ENCODE measurements around the gene NLRC5. TPM values are rescaled to one million over a fixed set of nuclear protein-coding genes. Genes with fewer than 3 reads are reported as not detected.

Gene NLRC5
- total RNA-seq, 1 experiment from 2014 or later, result 2.4 TPM

- H3K56ac ChIP-seq (ENCODE audit: insufficient read length, low read depth, low read length), result no peak overlapping the region
- no peak overlapping the region for H4K91ac ChIP-seq (ENCODE audit: insufficient read length, low read depth, low read length)
- no peak for DNase-seq
- Mint-ChIP-seq H3K4me1 (peaks cover 8 to 15% of the 10 kb centered on the region in 2 experiments), H3K27ac (no peak overlapping the region; a peak in 1 of 7 replicates), H3K36me3 (ENCODE audit: insufficient read depth in 1 of 3, low read depth in 3 of 3) (no peaks in the 10 kb centered on the region), H3K4me3 (no peak overlapping the region), H3K9me3 (no peaks in the 10 kb centered on the region; a peak in 1 of 5 replicates), H3K27me3 (ENCODE audit: low read depth) (peaks cover 3% of the 10 kb centered on the region)
- no peak overlapping the region for H2BK15ac ChIP-seq (ENCODE audit: low read depth, low read length)
- no peak for TF ChIP-seq CTCF (conservative IDR thresholded peaks at IDR 0.05)
- H2BK120ac ChIP-seq (ENCODE audit: low read depth, low read length, poor library complexity, severe bottlenecking), result no peak overlapping the region
- H3K27ac ChIP-seq (ENCODE audit: insufficient read length, low read depth, low read length), result no peak overlapping the region
- H2AFZ ChIP-seq (ENCODE audit: low read length), result no peak overlapping the region
- no peaks in the 10 kb centered on the region for H3K9me3 ChIP-seq (ENCODE audit: control insufficient read depth, low read depth, low read length)
- H2BK12ac ChIP-seq (ENCODE audit: insufficient read length, low read depth, low read length), result no peak overlapping the region
- H4K20me1 ChIP-seq (ENCODE audit: control insufficient read depth, insufficient read depth, insufficient read length), result no peaks in the 10 kb centered on the region
- no peaks in the 10 kb centered on the region for H3K79me2 ChIP-seq (ENCODE audit: insufficient read depth, low read length)
- H3K27me3 ChIP-seq (ENCODE audit: insufficient read depth, low read length), result no peaks in the 10 kb centered on the region
- H3T11ph ChIP-seq (ENCODE audit: low read length), result no peak overlapping the region
- no peak overlapping the region for H3K4me2 ChIP-seq (ENCODE audit: insufficient read depth, insufficient read length, low read length)
- H3K4ac ChIP-seq (ENCODE audit: low read depth, low read length), result no peak overlapping the region
- no peak overlapping the region for H4K8ac ChIP-seq (replicated peaks; ENCODE audit: insufficient read length, low read depth, low read length)
- no peak overlapping the region for H4K5ac ChIP-seq (ENCODE audit: insufficient read length, low read depth, low read length)
- no peak overlapping the region for H3K23ac ChIP-seq (ENCODE audit: insufficient read length, low read depth, low read length)
- H2BK5ac ChIP-seq (ENCODE audit: insufficient read length, low read length), result no peak overlapping the region
- H3K14ac ChIP-seq (ENCODE audit: insufficient read depth, low read length), result no peak overlapping the region
- H2AK5ac ChIP-seq (ENCODE audit: insufficient read length, low read length), result no peak overlapping the region
- WGBS (ENCODE audit: extremely low coverage, insufficient read length, low lambda C conversion rate), result no CpG with 5 or more reads among the region's 5 CpGs
- H3K18ac ChIP-seq (ENCODE audit: insufficient read length, low read depth, low read length), result no peak overlapping the region
- no peak overlapping the region for H2BK20ac ChIP-seq (ENCODE audit: low read depth, low read length, poor library complexity, severe bottlenecking)
- no peaks in the 10 kb centered on the region for H3K23me2 ChIP-seq (ENCODE audit: insufficient read length, low read depth, low read length, poor library complexity, severe bottlenecking)
- no peaks in the 10 kb centered on the region; the same call in 1 of the 2 replicates for H3K4me1 ChIP-seq (ENCODE audit: insufficient read depth, low read length)
- no peaks in the 10 kb centered on the region for H3K79me1 ChIP-seq (ENCODE audit: insufficient read depth, low read depth, low read length, poor library complexity, severe bottlenecking)
- H3K9ac ChIP-seq (ENCODE audit: extremely low read depth, insufficient read length, low read length), result no peak overlapping the region
Observed at GRCh38 chr16:57054338-57054737, 65.0 kb downstream of the NLRC5 start.

Measured in H9 (cell line).